Esophagus muscularis mucosa (tissue), 4 donors: ENCODE measurements around the gene GLTPD2. TPM values are rescaled to one million over a fixed set of nuclear protein-coding genes. Genes with fewer than 3 reads are reported as not detected.

Source experiments
- DNase-seq: peaks from one replicate; pipeline ENCODE4 v3.0.0-alpha.2; 2017; ENCODE audit errors: extremely low spot score
- H3K27ac ChIP-seq, 4 donors: fragments of 200-600 bp; sonication (generic); replicated peaks in 1 of 4; 1 replicate in 3 of 4; 2 replicates in 1 of 4; pipeline ENCODE4 v1.5.1; 2016 to 2019; ENCODE audit warnings: mild to moderate bottlenecking in 1 of 4
- H3K27me3 ChIP-seq, 4 donors: fragments of 200-600 bp; sonication (generic); one replicate each; pipeline versions ENCODE4 v1.5.1 to v1.6.0; 2016 to 2019
- H3K36me3 ChIP-seq, 4 donors: fragments of 200-600 bp; sonication (generic); one replicate each; pipeline ENCODE4 v1.5.1; 2016 to 2019
- H3K4me1 ChIP-seq, 4 donors: fragments of 200-600 bp; sonication (generic); one replicate each; pipeline ENCODE4 v1.5.1; 2016 to 2019
- H3K4me3 ChIP-seq, 4 donors: fragments of 200-600 bp; sonication (generic); 1 replicate in 2 of 4; 2 replicates in 2 of 4; pipeline ENCODE4 v1.5.1; 2016 to 2019; ENCODE audit warnings: mild to moderate bottlenecking in 4 of 4, moderate library complexity in 1 of 4
- H3K9me3 ChIP-seq, 4 donors: fragments of 200-600 bp; sonication (generic); 1 replicate in 3 of 4; 2 replicates in 1 of 4; pipeline ENCODE4 v1.5.1; 2016 to 2019
- EP300 ChIP-seq: sonication (generic); formaldehyde crosslinking; IDR thresholded peaks from one replicate; pipeline ENCODE4 v1.6.1; 2017; ENCODE audit warnings: antibody characterized with exemption
- POLR2A ChIP-seq: fragments of 450-650 bp; IDR thresholded peaks from one replicate; pipeline ENCODE4 v1.6.1; 2017; ENCODE audit warnings: antibody characterized with exemption, moderate library complexity, mild to moderate bottlenecking, low read depth
- POLR2AphosphoS5 ChIP-seq, 2 donors: sonication (generic); formaldehyde crosslinking; IDR thresholded peaks; one replicate each; pipeline ENCODE4 v1.6.1; 2017; ENCODE audit warnings: antibody characterized with exemption in 2 of 2
- WGBS: methylation state at CpG from one replicate; pipeline ENCODE4 v1.1.5; 2018; 5-methylcytosine and 5-hydroxymethylcytosine counted together
- intact Hi-C: fragments of 100-400 bp; cut with DNase I; formaldehyde crosslinking; loops from one replicate; pipeline ENCODE4 v1.15.1; 2023
- total RNA-seq, 4 donors: library from RNA; depleted of rRNA; stranded (reverse); fragments of >200 nt; gene quantifications; one replicate each; pipeline versions ENCODE4 v1.1.0 to v1.2.1, GENCODE V29; 2016
- TF ChIP-seq, protein P1 (sequence below), 3 experiments: fragments of 200-600 bp in 2 of 3; fragments of 450-650 bp in 1 of 3; sonication (generic) in 2 of 3; IDR thresholded peaks; one replicate each; pipeline ENCODE4 v1.5.1; 2017 to 2019; ENCODE audit warnings: antibody characterized with exemption in 3 of 3, mild to moderate bottlenecking in 2 of 3, moderate library complexity in 1 of 3

Gene GLTPD2
- total RNA-seq, 4 donors from 2014 or later: not detected

DNA sequence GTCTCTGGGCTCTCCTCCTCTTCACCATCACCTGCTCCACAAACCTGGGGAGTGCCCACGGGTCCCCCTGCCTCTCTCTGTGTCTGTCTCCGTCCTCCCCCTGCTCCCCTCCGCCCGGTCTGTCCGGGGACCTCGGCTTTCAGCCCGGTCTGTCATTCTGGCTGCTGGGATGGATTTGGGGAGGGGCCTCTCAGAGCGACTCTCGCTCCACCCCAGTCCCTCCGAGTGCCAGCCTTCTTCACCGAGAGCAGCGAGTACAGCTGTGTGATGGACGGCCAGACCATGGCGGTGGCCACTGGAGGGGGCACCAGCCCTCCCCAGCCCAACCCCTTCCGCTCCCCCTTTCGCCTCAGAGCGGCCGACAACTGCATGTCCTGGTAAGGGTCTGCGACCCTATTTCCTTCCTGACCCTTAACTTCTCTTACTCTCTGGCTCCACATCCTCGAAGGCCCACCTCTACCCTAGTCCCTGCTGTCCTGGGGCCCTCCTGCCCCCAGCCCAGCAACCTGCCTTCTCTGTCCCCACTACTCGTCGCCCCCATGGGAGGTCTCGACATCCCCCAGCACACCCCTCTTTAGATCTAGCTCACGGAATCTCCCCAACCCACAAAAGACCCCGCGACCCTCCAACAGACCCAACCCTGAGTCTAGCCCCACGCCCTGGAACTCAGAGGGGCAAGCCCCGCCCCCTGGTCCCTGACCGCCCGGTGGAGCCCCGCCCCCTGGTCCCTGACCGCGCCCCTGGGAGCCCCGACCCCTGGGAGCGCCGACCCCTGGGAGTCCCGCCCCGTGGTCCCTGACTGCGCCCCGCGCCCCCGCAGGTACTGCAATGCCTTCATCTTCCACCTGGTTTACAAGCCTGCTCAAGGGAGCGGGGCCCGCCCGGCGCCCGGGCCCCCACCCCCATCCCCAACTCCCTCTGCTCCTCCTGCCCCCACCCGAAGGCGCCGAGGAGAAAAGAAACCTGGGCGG, 43.5 kb upstream of the GLTPD2 start:
- TF ChIP-seq, protein P1, sequence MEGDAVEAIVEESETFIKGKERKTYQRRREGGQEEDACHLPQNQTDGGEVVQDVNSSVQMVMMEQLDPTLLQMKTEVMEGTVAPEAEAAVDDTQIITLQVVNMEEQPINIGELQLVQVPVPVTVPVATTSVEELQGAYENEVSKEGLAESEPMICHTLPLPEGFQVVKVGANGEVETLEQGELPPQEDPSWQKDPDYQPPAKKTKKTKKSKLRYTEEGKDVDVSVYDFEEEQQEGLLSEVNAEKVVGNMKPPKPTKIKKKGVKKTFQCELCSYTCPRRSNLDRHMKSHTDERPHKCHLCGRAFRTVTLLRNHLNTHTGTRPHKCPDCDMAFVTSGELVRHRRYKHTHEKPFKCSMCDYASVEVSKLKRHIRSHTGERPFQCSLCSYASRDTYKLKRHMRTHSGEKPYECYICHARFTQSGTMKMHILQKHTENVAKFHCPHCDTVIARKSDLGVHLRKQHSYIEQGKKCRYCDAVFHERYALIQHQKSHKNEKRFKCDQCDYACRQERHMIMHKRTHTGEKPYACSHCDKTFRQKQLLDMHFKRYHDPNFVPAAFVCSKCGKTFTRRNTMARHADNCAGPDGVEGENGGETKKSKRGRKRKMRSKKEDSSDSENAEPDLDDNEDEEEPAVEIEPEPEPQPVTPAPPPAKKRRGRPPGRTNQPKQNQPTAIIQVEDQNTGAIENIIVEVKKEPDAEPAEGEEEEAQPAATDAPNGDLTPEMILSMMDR (IDR thresholded peaks at IDR 0.05): no peak
- TF ChIP-seq POLR2AphosphoS5 (IDR thresholded peaks at IDR 0.05) (no peak), EP300 (no peak), POLR2A (no peak)
- H3K36me3 ChIP-seq: no peaks in the 10 kb centered on the region
- intact Hi-C loops: no loop called here
- WGBS: 11% methylated on average over 26 of the region's 51 CpGs
- DNase-seq: no peak
- peaks cover 0 to 13% (median 11%) of the 10 kb centered on the region in 4 donors for H3K4me1 ChIP-seq
- peaks cover 0 to 62% (median 16%) of the 10 kb centered on the region in 4 donors for H3K27me3 ChIP-seq
- no peaks in the 10 kb centered on the region for H3K9me3 ChIP-seq
- no peak overlapping the region for H3K27ac ChIP-seq
- H3K4me3 ChIP-seq: no peak overlapping the region

DNA sequence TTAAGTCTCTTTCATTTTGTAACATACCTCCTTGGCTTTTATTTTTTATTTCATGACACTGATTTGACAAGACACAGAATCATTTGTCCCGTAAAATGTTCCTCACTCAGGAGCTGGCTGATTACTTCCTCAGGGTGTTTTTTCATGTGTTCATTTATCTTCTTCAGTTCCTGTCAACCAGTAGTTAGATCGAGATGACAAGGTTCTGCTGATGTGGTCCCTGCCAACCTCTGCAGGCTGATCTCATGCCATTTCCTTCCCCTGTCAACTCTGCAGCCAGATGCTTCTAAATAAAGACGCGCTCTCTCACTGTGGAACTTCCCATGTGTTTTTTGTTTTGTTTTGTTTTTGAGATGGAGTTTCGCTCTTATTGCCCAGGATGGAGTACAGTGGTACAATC, 40.9 kb upstream of the GLTPD2 start:
- H3K27me3 ChIP-seq: peaks cover 0 to 83% (median 16%) of the 10 kb centered on the region in 4 donors
- no peak overlapping the region for H3K27ac ChIP-seq

DNA sequence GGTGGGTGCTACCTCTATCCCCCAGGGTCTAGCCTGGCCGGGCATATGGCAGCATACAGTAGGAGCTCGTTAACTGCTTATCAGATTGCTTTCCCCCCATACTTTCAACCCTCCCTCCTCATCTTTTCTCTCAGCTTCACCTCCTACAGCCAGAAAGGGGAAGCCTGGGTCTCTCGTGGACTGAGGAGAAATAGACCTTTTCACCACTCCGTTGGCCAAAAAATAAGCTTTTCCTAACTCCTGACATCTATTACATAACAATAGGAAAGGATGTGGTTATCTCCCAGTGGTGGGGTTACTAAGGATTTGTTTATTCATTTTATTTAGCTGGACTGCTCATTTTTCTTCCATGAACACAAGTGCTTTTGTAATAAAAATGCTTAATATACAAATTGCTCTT, 40.1 kb upstream of the GLTPD2 start:
- no peak for DNase-seq
- Histone ChIP-seq H3K27ac (no peak overlapping the region), H3K9me3 (no peaks in the 10 kb centered on the region), H3K36me3 (no peaks in the 10 kb centered on the region), H3K4me3 (no peak overlapping the region), H3K27me3 (peaks cover 0 to 84% (median 16%) of the 10 kb centered on the region in 4 donors), H3K4me1 (peaks cover 0 to 13% (median 11%) of the 10 kb centered on the region in 4 donors)
- TF ChIP-seq, protein P1 (IDR thresholded peaks at IDR 0.05): no peak
- TF ChIP-seq EP300 (no peak), POLR2A (no peak), POLR2AphosphoS5 (IDR thresholded peaks at IDR 0.05) (no peak)
- intact Hi-C loops: no loop called here
- 54% methylated on average over 4 of the region's 4 CpGs for WGBS

More for the DNA sequence above, 40.9 kb upstream of the GLTPD2 start:
- no peak for TF ChIP-seq EP300
- no peak for TF ChIP-seq POLR2A
- TF ChIP-seq POLR2AphosphoS5 (IDR thresholded peaks at IDR 0.05): peak in 1 of 2 donors; percentile 22
- TF ChIP-seq, protein P1 (IDR thresholded peaks at IDR 0.05): no peak
- Histone ChIP-seq H3K9me3 (no peaks in the 10 kb centered on the region), H3K4me1 (peaks cover 0 to 13% (median 11%) of the 10 kb centered on the region in 4 donors), H3K4me3 (no peak overlapping the region), H3K36me3 (no peaks in the 10 kb centered on the region)
- intact Hi-C loops: no loop called here
- WGBS: 40% methylated on average over 5 of the region's 5 CpGs
- DNase-seq: no peak

DNA sequence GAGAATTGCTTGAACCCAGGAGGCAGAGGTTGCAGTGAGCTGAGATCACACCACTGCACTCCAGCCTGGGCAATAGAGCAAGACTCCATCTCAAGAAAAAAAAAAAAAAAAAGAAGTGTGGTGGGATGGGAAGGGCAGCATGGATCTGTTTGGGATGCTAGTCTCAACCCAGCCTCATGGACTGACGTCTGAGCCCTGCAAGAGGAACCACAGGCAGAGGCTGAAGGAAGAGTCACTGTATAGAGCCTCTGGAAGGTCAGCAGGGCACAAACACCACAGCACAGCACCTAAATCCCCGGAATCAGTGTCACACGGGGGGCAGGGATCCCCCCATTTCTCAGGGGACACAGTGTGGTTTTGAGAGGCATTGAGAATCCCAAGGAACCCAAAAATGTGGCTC, 38.2 kb upstream of the GLTPD2 start:
- Histone ChIP-seq H3K4me1 (peaks cover 0 to 3% (median 2%) of the 10 kb centered on the region in 4 donors), H3K27me3 (peaks cover 0 to 81% (median 5%) of the 10 kb centered on the region in 4 donors), H3K27ac (no peak overlapping the region), H3K36me3 (no peaks in the 10 kb centered on the region), H3K9me3 (no peaks in the 10 kb centered on the region), H3K4me3 (no peak overlapping the region)
- TF ChIP-seq POLR2A: no peak
- TF ChIP-seq POLR2AphosphoS5 (IDR thresholded peaks at IDR 0.05): no peak
- TF ChIP-seq, protein P1 (IDR thresholded peaks at IDR 0.05): no peak
- no peak for TF ChIP-seq EP300
- intact Hi-C loops: no loop called here
- WGBS: 46% methylated on average over 3 of the region's 3 CpGs
- DNase-seq: no peak
